HepG2 (cell line): ENCODE results near the gene RASSF7. TPM values are rescaled to one million over a fixed set of nuclear protein-coding genes. Genes with fewer than 3 reads are reported as not detected.

Source experiments
- ATAC-seq: fragments of 200-7000 bp; cut with Tn5 transposase; 3 replicates; pipeline ENCODE4 v1.9.1; 2020; ENCODE audit warnings: mild to moderate bottlenecking, moderate library complexity
- BruUV-seq: library from RNA; stranded (reverse); fragments of 400-500 nt; replicated peaks from 2 replicates; lab custom pipeline; 2021; lab: Mats Ljungman, UMichigan
- CTCF ChIA-PET: fragments of 300-600 bp; formaldehyde crosslinking; extraction: SDS; loops from one replicate; lab custom pipeline; 2021; ENCODE audit warnings: low total read pairs, inconsistent platforms, low intra/inter-chr PET ratio; lab: Yijun Ruan, JAX
- POLR2A ChIA-PET: fragments of 350-600 bp; sonication (Branson Sonifier 250); formaldehyde crosslinking; loops from one replicate; lab custom pipeline; 2020; ENCODE audit warnings: antibody characterized with exemption, inconsistent platforms; lab: Yijun Ruan, JAX
- DNase-seq: peaks from one replicate; pipeline ENCODE4 v3.0.0-alpha.2; 2015; ENCODE audit warnings: low spot score
- FAIRE-seq: peaks from 3 replicates; lab custom pipeline; 2011; peaks lifted over from hg19 to GRCh38; lab: Jason Lieb, UNC
- H2AFZ ChIP-seq: one replicate; pipeline ENCODE4 v1.6.1; 2011; ENCODE audit warnings: low read length, inconsistent platforms
- H3K27ac ChIP-seq: fragments of 300-600 bp; 3 replicates; pipeline ENCODE4 v1.8.0; 2011; ENCODE audit warnings: mixed run types, mild to moderate bottlenecking, mixed read lengths, low read length, inconsistent platforms; ENCODE audit not compliant: insufficient read depth; ENCODE audit errors: extremely low read length
- H3K27me3 ChIP-seq, 2 experiments: fragments of 200-600 bp in 1 of 2; 2 replicates in 1 of 2; 3 replicates in 1 of 2; pipeline versions ENCODE4 v1.6.0 to v1.8.0; 2011; ENCODE audit warnings: low read length in 2 of 2, mild to moderate bottlenecking in 2 of 2, moderate library complexity in 2 of 2, inconsistent platforms in 1 of 2; ENCODE audit not compliant: insufficient read depth in 2 of 2, control insufficient read depth in 1 of 2
- H3K36me3 ChIP-seq, 2 experiments: fragments of 200-600 bp in 1 of 2; replicated peaks in 1 of 2; 2 replicates in 1 of 2; 3 replicates in 1 of 2; pipeline versions ENCODE4 v1.5.1 to v1.8.0; 2011; ENCODE audit warnings: low read length in 2 of 2, inconsistent platforms in 1 of 2; ENCODE audit not compliant: insufficient read depth in 2 of 2, control insufficient read depth in 1 of 2
- H3K4me1 ChIP-seq: 2 replicates; pipeline ENCODE4 v1.5.1; 2012; ENCODE audit warnings: low read length, inconsistent platforms; ENCODE audit not compliant: insufficient read depth
- H3K4me2 ChIP-seq: 2 replicates; pipeline ENCODE4 v1.6.0; 2011; ENCODE audit warnings: low read depth, low read length, inconsistent platforms
- H3K4me3 ChIP-seq, 3 experiments: fragments of 200-600 bp in 1 of 3; sonication (generic), shearing (Covaris generic) in 1 of 3; replicated peaks in 1 of 3; 2 replicates each; pipeline ENCODE4 v1.5.1; 2011 to 2016; ENCODE audit warnings: low read length in 3 of 3, inconsistent platforms in 2 of 3, low read depth in 2 of 3, mild to moderate bottlenecking in 2 of 3, control low read depth in 1 of 3, mixed read lengths in 1 of 3; ENCODE audit not compliant: insufficient read depth in 1 of 3
- H3K79me2 ChIP-seq: one replicate; pipeline ENCODE4 v1.6.1; 2011; ENCODE audit warnings: low read length, inconsistent platforms; ENCODE audit not compliant: insufficient read depth
- H3K9ac ChIP-seq: 2 replicates; pipeline ENCODE4 v1.6.0; 2011; ENCODE audit warnings: mild to moderate bottlenecking, low read depth, low read length, inconsistent platforms; ENCODE audit not compliant: insufficient read depth
- H3K9me3 ChIP-seq: 2 replicates; pipeline ENCODE4 v1.5.1; 2012; ENCODE audit warnings: mild to moderate bottlenecking, low read length
- H4K20me1 ChIP-seq: 2 replicates; pipeline ENCODE4 v1.6.0; 2011; ENCODE audit warnings: inconsistent platforms, mild to moderate bottlenecking, low read length, moderate library complexity; ENCODE audit not compliant: insufficient read depth
- CSRNP1 ChIP-seq: sonication (generic); formaldehyde crosslinking; IDR thresholded peaks from 2 replicates; pipeline ENCODE4 v1.8.1; 2023; ENCODE audit warnings: mild to moderate bottlenecking, missing genetic modification reagents
- EEA1 ChIP-seq: sonication (generic); formaldehyde crosslinking; IDR thresholded peaks from 2 replicates; pipeline ENCODE4 v1.5.1; 2020; ENCODE audit warnings: mild to moderate bottlenecking, missing genetic modification reagents, borderline replicate concordance
- KLF12 ChIP-seq: sonication (generic); formaldehyde crosslinking; IDR thresholded peaks from 2 replicates; pipeline ENCODE4 v1.4.0; 2020; ENCODE audit warnings: missing genetic modification reagents, borderline replicate concordance
- NFYB ChIP-seq: sonication (generic); formaldehyde crosslinking; IDR thresholded peaks from 2 replicates; pipeline ENCODE4 v1.4.0; 2020; ENCODE audit warnings: missing genetic modification reagents
- PATZ1 ChIP-seq: sonication (generic); formaldehyde crosslinking; IDR thresholded peaks from 2 replicates; pipeline ENCODE4 v1.4.0; 2020; ENCODE audit warnings: missing genetic modification reagents
- PCBP1 ChIP-seq: fragments of 200-400 bp; formaldehyde crosslinking; IDR thresholded peaks from 2 replicates; pipeline ENCODE4 v1.6.1; 2017; ENCODE audit warnings: mild to moderate bottlenecking, low read depth, low read length, borderline replicate concordance
- RFX1 ChIP-seq: fragments of 450-650 bp; IDR thresholded peaks from 2 replicates; pipeline ENCODE4 v1.6.1; 2017
- RFX3 ChIP-seq: IDR thresholded peaks from 2 replicates; pipeline ENCODE4 v1.6.1; 2016; ENCODE audit warnings: missing biosample characterization, missing genetic modification reagents
- SALL1 ChIP-seq: sonication (generic); formaldehyde crosslinking; IDR thresholded peaks from 2 replicates; pipeline ENCODE4 v1.8.0; 2022; ENCODE audit warnings: mild to moderate bottlenecking, missing genetic modification reagents
- SNAPC2 ChIP-seq: sonication (generic); formaldehyde crosslinking; IDR thresholded peaks from 2 replicates; pipeline ENCODE4 v1.8.1; 2022; ENCODE audit warnings: mild to moderate bottlenecking, missing genetic modification reagents
- SPEN ChIP-seq: sonication (generic); formaldehyde crosslinking; IDR thresholded peaks from 2 replicates; pipeline ENCODE4 v1.5.1; 2020; ENCODE audit warnings: low read depth, mild to moderate bottlenecking, missing genetic modification reagents
- TRAFD1 ChIP-seq: sonication (generic); formaldehyde crosslinking; IDR thresholded peaks from 2 replicates; pipeline ENCODE4 v1.5.1; 2020; ENCODE audit warnings: missing genetic modification reagents, mild to moderate bottlenecking, borderline replicate concordance
- ZNF564 ChIP-seq: sonication (generic); formaldehyde crosslinking; IDR thresholded peaks from 2 replicates; pipeline ENCODE4 v1.8.1; 2023; ENCODE audit warnings: mild to moderate bottlenecking, missing genetic modification reagents
- ZNF572 ChIP-seq: sonication (generic); formaldehyde crosslinking; IDR thresholded peaks from 2 replicates; pipeline ENCODE4 v1.5.1; 2020; ENCODE audit warnings: mild to moderate bottlenecking, missing genetic modification reagents
- WGBS: methylation state at CpG from one replicate; pipeline ENCODE4 v1.1.6; 2017; ENCODE audit warnings: low lambda C conversion rate; 5-methylcytosine and 5-hydroxymethylcytosine counted together
- in situ Hi-C: cut with HindIII; loops from 2 replicates; pipeline ENCODE4 v1.10.0; 2017; ENCODE audit warnings: low pct_unique_long_range_greater_than_20kb; ENCODE audit not compliant: extremely low pct_ligation_motif_present
- intact Hi-C: fragments of 100-400 bp; cut with micrococcal nuclease; formaldehyde crosslinking; loops from one replicate; pipeline ENCODE4 v1.10.0; 2022; ENCODE audit not compliant: unreplicated experiment
- polyA plus RNA-seq, 8 experiments: library from polyadenylated mRNA; depleted of rRNA in 3 of 8; stranded (reverse) in 7 of 8; unstranded in 1 of 8; fragments of >200 nt; fragmentation: Illumina TruSeq in 4 of 8; extraction: Trizol in 4 of 8; gene quantifications; 2 replicates each; pipeline versions ENCODE4 v1.2.1 to v1.2.3, GENCODE V29; 2011 to 2016; ENCODE audit warnings: low read depth in 4 of 8, missing spikeins in 1 of 8, mixed read lengths in 1 of 8; ENCODE audit not compliant: insufficient read depth in 1 of 8
- total RNA-seq, 5 experiments: library from RNA; depleted of rRNA; stranded (reverse); fragments of >200 nt; fragmentation: Illumina TruSeq; extraction: Trizol; gene quantifications; 2 replicates each; pipeline ENCODE4 v1.2.3, GENCODE V29; 2016; ENCODE audit warnings: low read depth in 1 of 5
- TF ChIP-seq, protein P1 (sequence below): sonication (generic); formaldehyde crosslinking; IDR thresholded peaks from 2 replicates; pipeline ENCODE4 v1.4.0; 2020; ENCODE audit warnings: missing genetic modification reagents

The RASSF7 gene
- total and polyA plus RNA-seq, 2 of the 13 experiments (the other 11 are each of a cell fraction or from before 2014, with no cell fraction given): 20.2 to 28.6 TPM

- POLR2A ChIA-PET: interaction anchor here (0.8 to 2.1 kb wide), 13 partner anchors 8 to 352 kb away, joined by 3 to 27 read pairs (median 5); partner anchors contain the start of genes BET1L, DEAF1, PHRF1 and RIC8A
- CTCF ChIA-PET: no interaction called here
- intact Hi-C loops: loop anchor here (10.0 kb wide), 1 partner anchor 56 kb away; the partner anchor contains the start of gene IRF7
- ATAC-seq (no peak), FAIRE-seq (no peak)
- Histone ChIP-seq H2AFZ (no peak overlapping the region), H3K27me3 (no peaks in the 10 kb centered on the region), H3K4me2 (peak overlapping the region; percentile 95), H3K36me3 (peaks cover 0 to 2% of the 10 kb centered on the region in 2 experiments; a peak in 3 of 5 replicates), H3K4me1 (peaks cover 72% of the 10 kb centered on the region)
- in situ Hi-C loops: loop anchor here (5.0 to 10.0 kb wide), 2 partner anchors 38 to 66 kb away; partner anchors contain the start of genes CDHR5 and SCT
- TF ChIP-seq RFX1: peak; percentile 64
- TF ChIP-seq TRAFD1: 0 out of 2 replicates have a peak, but pooled peaks have one; percentile 37
- TF ChIP-seq NFYB: no peak
- 0 out of 2 replicates have a peak, but pooled peaks have one; percentile 35 for TF ChIP-seq PCBP1
- 0 out of 2 replicates have a peak, but pooled peaks have one; percentile 13 for TF ChIP-seq ZNF564 (CRISPR knock-in tag)
- TF ChIP-seq PATZ1: 0 out of 2 replicates have a peak, but pooled peaks have one; percentile 23
- 0 out of 2 replicates have a peak, but pooled peaks have one; percentile 33 for TF ChIP-seq ZNF572
- 0 out of 2 replicates have a peak, but pooled peaks have one; percentile 34 for TF ChIP-seq SNAPC2 (CRISPR knock-in tag)
- 0 out of 2 replicates have a peak, but pooled peaks have one; percentile 66 for TF ChIP-seq KLF12 (CRISPR knock-in tag)
- TF ChIP-seq, protein P1, sequence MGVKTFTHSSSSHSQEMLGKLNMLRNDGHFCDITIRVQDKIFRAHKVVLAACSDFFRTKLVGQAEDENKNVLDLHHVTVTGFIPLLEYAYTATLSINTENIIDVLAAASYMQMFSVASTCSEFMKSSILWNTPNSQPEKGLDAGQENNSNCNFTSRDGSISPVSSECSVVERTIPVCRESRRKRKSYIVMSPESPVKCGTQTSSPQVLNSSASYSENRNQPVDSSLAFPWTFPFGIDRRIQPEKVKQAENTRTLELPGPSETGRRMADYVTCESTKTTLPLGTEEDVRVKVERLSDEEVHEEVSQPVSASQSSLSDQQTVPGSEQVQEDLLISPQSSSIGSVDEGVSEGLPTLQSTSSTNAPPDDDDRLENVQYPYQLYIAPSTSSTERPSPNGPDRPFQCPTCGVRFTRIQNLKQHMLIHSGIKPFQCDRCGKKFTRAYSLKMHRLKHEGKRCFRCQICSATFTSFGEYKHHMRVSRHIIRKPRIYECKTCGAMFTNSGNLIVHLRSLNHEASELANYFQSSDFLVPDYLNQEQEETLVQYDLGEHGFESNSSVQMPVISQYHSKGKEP (CRISPR knock-in tag): no peak
- TF ChIP-seq SPEN (CRISPR knock-in tag): peak; percentile 52; the same call in 1 of the 2 replicates
- peak; percentile 49; the same call in 1 of the 2 replicates for TF ChIP-seq RFX3 (CRISPR knock-in tag)
- 0 out of 2 replicates have a peak, but pooled peaks have one; percentile 28 for TF ChIP-seq EEA1 (CRISPR knock-in tag)
- TF ChIP-seq CSRNP1 (CRISPR knock-in tag): 0 out of 2 replicates have a peak, but pooled peaks have one; percentile 10
- TF ChIP-seq SALL1 (CRISPR knock-in tag): no peak
- TF ChIP-seq, all 625 proteins: peak for 12
- DNase-seq: no peak
- WGBS: 48% methylated on average over 3 of the region's 15 CpGs
- Histone ChIP-seq H3K79me2 (peaks cover 8% of the 10 kb centered on the region), H3K4me3 (peak overlapping the region in 2 of 3 experiments; percentile 85 to 92; a peak in 2 of 6 replicates), H3K27ac (peak overlapping the region; percentile 34), H3K9me3 (no peaks in the 10 kb centered on the region), H4K20me1 (0 out of 2 replicates have a peak, but pooled peaks cover 3% of the 10 kb centered on the region), H3K9ac (0 out of 2 replicates have a peak overlapping the region, but pooled peaks have one; percentile 24)
- no TSS peak for BruUV-seq
Observed at GRCh38 chr11:559020-559620, 1.6 kb upstream of the RASSF7 start.
